HEK293 (cell line): Measurements from ENCODE around the gene RAB11A.

Experiments
- CTCF ChIA-PET: fragments of 350-600 bp; formaldehyde crosslinking; extraction: SDS; loops from one replicate; lab custom pipeline; 2021; ENCODE audit warnings: antibody characterized with exemption; lab: Yijun Ruan, JAX
- POLR2A ChIA-PET: fragments of 300-600 bp; formaldehyde crosslinking; extraction: SDS; loops from one replicate; lab custom pipeline; 2020; ENCODE audit warnings: antibody characterized with exemption, inconsistent platforms; lab: Yijun Ruan, JAX
- H3K27ac ChIP-seq: fragments of 200-500 bp; sonication (Bioruptor generic); 2 replicates; pipeline ENCODE4 v1.5.1; 2014; ENCODE audit warnings: low read depth, low read length, control low read depth, inconsistent platforms; ENCODE audit errors: extremely low read depth
- H3K36me3 ChIP-seq, 2 experiments: fragments of 200-500 bp in 1 of 2; sonication (Bioruptor generic) in 1 of 2; 1 replicate in 1 of 2; 2 replicates in 1 of 2; pipeline ENCODE4 v1.5.1; 2014 to 2017; ENCODE audit warnings: inconsistent platforms in 2 of 2, low read length in 2 of 2; ENCODE audit not compliant: control insufficient read depth in 2 of 2, insufficient read depth in 1 of 2
- H3K4me1 ChIP-seq: fragments of 200-500 bp; sonication (Bioruptor generic); 2 replicates; pipeline ENCODE4 v1.5.1; 2014; ENCODE audit warnings: mild to moderate bottlenecking, low read length, inconsistent platforms; ENCODE audit not compliant: control insufficient read depth, insufficient read depth
- H3K4me3 ChIP-seq: 2 replicates; pipeline ENCODE4 v1.5.1; 2011; ENCODE audit warnings: low read depth, mild to moderate bottlenecking, control low read depth, low read length, moderate library complexity
- H3K9me3 ChIP-seq: fragments of 200-500 bp; sonication (Bioruptor generic); 2 replicates; pipeline ENCODE4 v1.5.1; 2014; ENCODE audit warnings: low read depth, low read length, inconsistent platforms; ENCODE audit not compliant: control insufficient read depth, insufficient read depth
- BCL11A ChIP-seq: fragments of 450-650 bp; formaldehyde crosslinking; IDR thresholded peaks from 2 replicates; pipeline ENCODE4 v1.5.1; 2016; ENCODE audit warnings: low read depth, missing biosample characterization, missing genetic modification characterization
- KLF1 ChIP-seq: fragments of 450-650 bp; formaldehyde crosslinking; IDR thresholded peaks from 2 replicates; pipeline ENCODE4 v1.5.1; 2016; ENCODE audit warnings: missing biosample characterization, missing genetic modification characterization
- PRDM1 ChIP-seq: fragments of 450-650 bp; formaldehyde crosslinking; IDR thresholded peaks from 2 replicates; pipeline ENCODE4; 2016; ENCODE audit warnings: missing biosample characterization, missing genetic modification characterization
- SALL2 ChIP-seq: fragments of 450-650 bp; formaldehyde crosslinking; IDR thresholded peaks from 2 replicates; pipeline ENCODE4 v1.5.0; 2017; ENCODE audit warnings: missing biosample characterization, mild to moderate bottlenecking, missing genetic modification characterization, borderline replicate concordance
- YY1 ChIP-seq: fragments of 450-650 bp; formaldehyde crosslinking; IDR thresholded peaks from 2 replicates; pipeline ENCODE4 v1.5.1; 2018; ENCODE audit warnings: missing biosample characterization, missing genetic modification characterization
- ZBTB20 ChIP-seq: fragments of 450-650 bp; formaldehyde crosslinking; IDR thresholded peaks from 2 replicates; pipeline ENCODE4 v1.5.1; 2016; ENCODE audit warnings: missing biosample characterization, missing genetic modification characterization
- ZBTB6 ChIP-seq: fragments of 450-650 bp; formaldehyde crosslinking; IDR thresholded peaks from 2 replicates; pipeline ENCODE4 v1.5.1; 2017; ENCODE audit warnings: missing biosample characterization, missing genetic modification characterization
- ZFP37 ChIP-seq: fragments of 450-650 bp; formaldehyde crosslinking; IDR thresholded peaks from 2 replicates; pipeline ENCODE4 v1.5.1; 2016; ENCODE audit warnings: missing biosample characterization, missing genetic modification characterization
- ZNF394 ChIP-seq: fragments of 450-650 bp; formaldehyde crosslinking; IDR thresholded peaks from 2 replicates; pipeline ENCODE4 v1.5.1; 2016; ENCODE audit warnings: missing biosample characterization, missing genetic modification characterization, mild to moderate bottlenecking, moderate library complexity, borderline replicate concordance
- ZNF48 ChIP-seq: fragments of 450-650 bp; formaldehyde crosslinking; IDR thresholded peaks from 2 replicates; pipeline ENCODE4 v1.5.1; 2016; ENCODE audit warnings: missing biosample characterization, missing genetic modification characterization
- ZNF600 ChIP-seq: fragments of 450-650 bp; formaldehyde crosslinking; IDR thresholded peaks from 2 replicates; pipeline ENCODE4 v1.5.1; 2016; ENCODE audit warnings: missing biosample characterization, missing genetic modification characterization
- ZNF629 ChIP-seq: fragments of 450-650 bp; formaldehyde crosslinking; IDR thresholded peaks from 2 replicates; pipeline ENCODE4 v1.5.1; 2017; ENCODE audit warnings: missing biosample characterization, missing genetic modification characterization
- ZNF654 ChIP-seq: fragments of 450-650 bp; formaldehyde crosslinking; IDR thresholded peaks from 2 replicates; pipeline ENCODE4 v1.5.1; 2016; ENCODE audit warnings: low read depth, missing biosample characterization, missing genetic modification characterization
- ZNF658 ChIP-seq: fragments of 450-650 bp; formaldehyde crosslinking; IDR thresholded peaks from 2 replicates; pipeline ENCODE4; 2016; ENCODE audit warnings: missing biosample characterization, missing genetic modification characterization
- ZSCAN5A ChIP-seq: fragments of 450-650 bp; formaldehyde crosslinking; IDR thresholded peaks from 2 replicates; pipeline ENCODE4 v1.5.1; 2016; ENCODE audit warnings: missing biosample characterization, missing genetic modification characterization
- TF ChIP-seq, protein P1 (sequence below): fragments of 450-650 bp; formaldehyde crosslinking; conservative IDR thresholded peaks from 2 replicates; pipeline ENCODE4 v1.5.1; 2016; ENCODE audit warnings: low read depth, missing biosample characterization, missing genetic modification characterization

The RAB11A gene

GRCh38 chr15:65819563-65819960, 49.7 kb upstream of the RAB11A start:
- POLR2A ChIA-PET, result interaction anchor here (0.5 to 1.1 kb wide), 3 partner anchors 36 to 589 kb away, joined by 3 to 8 read pairs (median 4); partner anchors contain the start of gene RAB11A
- no peak overlapping the region for H3K27ac ChIP-seq
- TF ChIP-seq, protein P1, sequence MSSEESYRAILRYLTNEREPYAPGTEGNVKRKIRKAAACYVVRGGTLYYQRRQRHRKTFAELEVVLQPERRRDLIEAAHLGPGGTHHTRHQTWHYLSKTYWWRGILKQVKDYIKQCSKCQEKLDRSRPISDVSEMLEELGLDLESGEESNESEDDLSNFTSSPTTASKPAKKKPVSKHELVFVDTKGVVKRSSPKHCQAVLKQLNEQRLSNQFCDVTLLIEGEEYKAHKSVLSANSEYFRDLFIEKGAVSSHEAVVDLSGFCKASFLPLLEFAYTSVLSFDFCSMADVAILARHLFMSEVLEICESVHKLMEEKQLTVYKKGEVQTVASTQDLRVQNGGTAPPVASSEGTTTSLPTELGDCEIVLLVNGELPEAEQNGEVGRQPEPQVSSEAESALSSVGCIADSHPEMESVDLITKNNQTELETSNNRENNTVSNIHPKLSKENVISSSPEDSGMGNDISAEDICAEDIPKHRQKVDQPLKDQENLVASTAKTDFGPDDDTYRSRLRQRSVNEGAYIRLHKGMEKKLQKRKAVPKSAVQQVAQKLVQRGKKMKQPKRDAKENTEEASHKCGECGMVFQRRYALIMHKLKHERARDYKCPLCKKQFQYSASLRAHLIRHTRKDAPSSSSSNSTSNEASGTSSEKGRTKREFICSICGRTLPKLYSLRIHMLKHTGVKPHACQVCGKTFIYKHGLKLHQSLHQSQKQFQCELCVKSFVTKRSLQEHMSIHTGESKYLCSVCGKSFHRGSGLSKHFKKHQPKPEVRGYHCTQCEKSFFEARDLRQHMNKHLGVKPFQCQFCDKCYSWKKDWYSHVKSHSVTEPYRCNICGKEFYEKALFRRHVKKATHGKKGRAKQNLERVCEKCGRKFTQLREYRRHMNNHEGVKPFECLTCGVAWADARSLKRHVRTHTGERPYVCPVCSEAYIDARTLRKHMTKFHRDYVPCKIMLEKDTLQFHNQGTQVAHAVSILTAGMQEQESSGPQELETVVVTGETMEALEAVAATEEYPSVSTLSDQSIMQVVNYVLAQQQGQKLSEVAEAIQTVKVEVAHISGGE (tag by site-specific recombination), result no peak
- TF ChIP-seq YY1 (tag by site-specific recombination) (no peak), ZNF658 (tag by site-specific recombination) (no peak), ZNF629 (tag by site-specific recombination) (no peak), ZBTB20 (peak; percentile 66; the same call in 1 of the 2 replicates), ZNF600 (tag by site-specific recombination) (0 out of 2 replicates have a peak, but pooled peaks have one; percentile 10), ZNF48 (tag by site-specific recombination) (no peak), ZNF654 (tag by site-specific recombination) (no peak)
- TF ChIP-seq, all 188 proteins: peak for 2
- Histone ChIP-seq H3K36me3 (no peaks in the 10 kb centered on the region), H3K9me3 (no peaks in the 10 kb centered on the region), H3K4me1 (peaks cover 3% of the 10 kb centered on the region; the same call in 1 of the 2 replicates), H3K4me3 (no peak overlapping the region)
- CTCF ChIA-PET, result interaction anchor here (0.6 to 1.5 kb wide), 4 partner anchors 9 to 182 kb away, joined by 3 to 5 read pairs (median 4); no protein-coding TSS in a partner anchor

DNA sequence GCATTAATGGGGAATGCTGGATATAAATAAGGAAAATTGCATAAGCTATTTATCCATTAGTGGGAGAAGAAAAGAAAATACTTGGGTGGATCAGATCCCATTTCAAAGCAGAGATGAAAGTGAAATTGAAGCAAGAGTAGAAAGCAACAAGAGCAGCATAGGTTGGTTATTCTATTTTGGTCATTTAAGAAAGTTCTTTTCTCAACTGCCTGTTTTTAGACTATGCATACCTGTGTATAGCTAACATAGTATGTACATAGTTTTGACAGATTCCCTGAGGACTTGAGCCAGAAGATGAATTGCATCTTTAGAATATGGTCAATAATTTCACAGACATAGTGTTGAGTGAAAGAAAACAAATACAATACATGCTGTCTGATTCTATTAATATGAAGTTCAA, 48.2 kb upstream of the RAB11A start:
- no peak overlapping the region for H3K4me3 ChIP-seq
- TF ChIP-seq ZSCAN5A (no peak), KLF1 (tag by site-specific recombination) (no peak), ZBTB6 (tag by site-specific recombination) (no peak), ZNF394 (no peak), PRDM1 (tag by site-specific recombination) (peak; percentile 83)
- H3K9me3 ChIP-seq, result no peaks in the 10 kb centered on the region
- H3K36me3 ChIP-seq, result no peaks in the 10 kb centered on the region
- ChIA-PET CTCF (interaction anchor here (0.6 to 1.0 kb wide), 4 partner anchors 16 to 100 kb away, joined by 3 read pairs; no protein-coding TSS in a partner anchor), POLR2A (no interaction called here)
- H3K4me1 ChIP-seq, result peaks cover 3% of the 10 kb centered on the region; the same call in 1 of the 2 replicates
- H3K27ac ChIP-seq, result no peak overlapping the region

- H3K36me3 ChIP-seq, result no peaks in the 10 kb centered on the region
- no peak overlapping the region for H3K4me3 ChIP-seq
- POLR2A ChIA-PET, result no interaction called here
- H3K9me3 ChIP-seq, result no peaks in the 10 kb centered on the region
- no peak overlapping the region for H3K27ac ChIP-seq
- H3K4me1 ChIP-seq, result peaks cover 3% of the 10 kb centered on the region; the same call in 1 of the 2 replicates
- CTCF ChIA-PET, result interaction anchor here (0.5 to 3.6 kb wide), 5 partner anchors 10 to 278 kb away, joined by 3 to 27 read pairs (median 3); no protein-coding TSS in a partner anchor
- TF ChIP-seq SALL2 (tag by site-specific recombination), result no peak
- no peak for TF ChIP-seq ZFP37 (tag by site-specific recombination)
- no peak for TF ChIP-seq BCL11A
- TF ChIP-seq ZBTB6 (tag by site-specific recombination), result no peak
Measured at GRCh38 chr15:65822316-65822715, 47.0 kb upstream of the RAB11A start.
